Panc1 (cell line): ENCODE measurements around the gene IL1RAPL1.

Source experiments
- POLR2AphosphoS5 ChIP-seq: IDR thresholded peaks from 2 replicates; pipeline ENCODE4 v1.6.1; 2012; ENCODE audit warnings: mild to moderate bottlenecking, low read depth, low read length, moderate library complexity
- TF ChIP-seq, protein P1 (sequence below): fragments of 450-650 bp; IDR thresholded peaks from 2 replicates; pipeline ENCODE4 v1.5.1; 2017; ENCODE audit warnings: mild to moderate bottlenecking

DNA sequence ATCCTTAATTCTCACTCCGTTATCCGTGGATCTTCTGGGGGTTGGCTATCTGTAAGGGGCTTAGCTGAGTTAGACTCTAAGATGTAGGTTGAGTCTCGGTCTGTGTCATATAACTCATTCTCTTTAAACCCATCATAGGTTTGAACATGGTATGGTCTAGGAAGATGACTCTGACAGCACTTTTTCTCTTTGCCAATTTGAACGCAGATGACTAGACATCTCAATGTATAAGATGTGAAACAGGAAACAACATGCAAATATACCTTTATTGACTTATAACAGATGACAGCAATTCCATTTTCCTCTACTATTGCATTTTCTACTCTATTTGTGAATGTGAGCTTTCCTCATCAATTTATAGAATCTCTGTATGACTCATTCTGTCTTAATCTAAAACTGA is 993.3 kb downstream of the IL1RAPL1 start:
- TF ChIP-seq, protein P1, sequence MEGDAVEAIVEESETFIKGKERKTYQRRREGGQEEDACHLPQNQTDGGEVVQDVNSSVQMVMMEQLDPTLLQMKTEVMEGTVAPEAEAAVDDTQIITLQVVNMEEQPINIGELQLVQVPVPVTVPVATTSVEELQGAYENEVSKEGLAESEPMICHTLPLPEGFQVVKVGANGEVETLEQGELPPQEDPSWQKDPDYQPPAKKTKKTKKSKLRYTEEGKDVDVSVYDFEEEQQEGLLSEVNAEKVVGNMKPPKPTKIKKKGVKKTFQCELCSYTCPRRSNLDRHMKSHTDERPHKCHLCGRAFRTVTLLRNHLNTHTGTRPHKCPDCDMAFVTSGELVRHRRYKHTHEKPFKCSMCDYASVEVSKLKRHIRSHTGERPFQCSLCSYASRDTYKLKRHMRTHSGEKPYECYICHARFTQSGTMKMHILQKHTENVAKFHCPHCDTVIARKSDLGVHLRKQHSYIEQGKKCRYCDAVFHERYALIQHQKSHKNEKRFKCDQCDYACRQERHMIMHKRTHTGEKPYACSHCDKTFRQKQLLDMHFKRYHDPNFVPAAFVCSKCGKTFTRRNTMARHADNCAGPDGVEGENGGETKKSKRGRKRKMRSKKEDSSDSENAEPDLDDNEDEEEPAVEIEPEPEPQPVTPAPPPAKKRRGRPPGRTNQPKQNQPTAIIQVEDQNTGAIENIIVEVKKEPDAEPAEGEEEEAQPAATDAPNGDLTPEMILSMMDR = no peak
- TF ChIP-seq POLR2AphosphoS5 = no peak
